HUES48 (cell line): ENCODE results near the gene EHMT2.
"Not testable (repeated sequence)": the region's sequence is repeated elsewhere in the genome, so short reads cannot be mapped to it uniquely, and the experiment has no call there.

Experiments used
- H3K27ac ChIP-seq: one replicate; pipeline ENCODE4 v1.7.0; 2013; ENCODE audit warnings: low read depth, low read length, inconsistent platforms
- H3K27me3 ChIP-seq: 2 replicates; pipeline ENCODE4 v1.6.1; 2013; ENCODE audit warnings: mild to moderate bottlenecking, low read length; ENCODE audit not compliant: control insufficient read depth, insufficient read depth
- H3K36me3 ChIP-seq: 2 replicates; pipeline ENCODE4 v1.6.1; 2013; ENCODE audit warnings: low read length; ENCODE audit not compliant: control insufficient read depth, insufficient read depth
- H3K4me1 ChIP-seq: 2 replicates; pipeline ENCODE4 v1.6.1; 2013; ENCODE audit warnings: mild to moderate bottlenecking, low read length; ENCODE audit not compliant: control insufficient read depth, insufficient read depth
- H3K4me3 ChIP-seq: 2 replicates; pipeline ENCODE4 v1.5.1; 2013; ENCODE audit warnings: mild to moderate bottlenecking, low read depth, low read length
- H3K9ac ChIP-seq: 2 replicates; pipeline ENCODE4 v1.6.1; 2013; ENCODE audit warnings: mild to moderate bottlenecking, low read depth, low read length, moderate library complexity
- H3K9me3 ChIP-seq: 2 replicates; pipeline ENCODE4 v1.6.1; 2013; ENCODE audit warnings: low read length; ENCODE audit not compliant: control insufficient read depth, insufficient read depth

Gene EHMT2

DNA sequence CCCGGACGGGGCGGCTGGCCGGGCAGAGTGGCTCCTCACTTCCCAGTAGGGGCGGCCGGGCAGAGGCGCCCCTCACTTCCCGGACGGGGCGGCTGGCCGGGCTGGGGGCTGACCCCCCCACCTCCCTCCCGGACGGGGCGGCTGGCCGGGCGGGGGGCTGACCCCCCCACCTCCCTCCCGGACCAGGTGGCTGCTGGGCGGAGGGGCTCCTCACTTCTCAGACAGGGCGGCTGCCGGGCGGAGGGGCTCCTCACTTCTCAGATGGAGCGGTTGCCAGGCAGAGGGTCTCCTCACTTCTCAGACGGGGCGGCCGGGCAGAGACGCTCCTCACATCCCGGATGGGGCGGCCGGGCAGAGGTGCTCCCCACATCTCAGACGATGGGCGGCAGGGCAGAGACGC lies 34.6 kb upstream of the EHMT2 start:
- H3K9ac ChIP-seq, H3K36me3 ChIP-seq, H3K9me3 ChIP-seq, H3K27me3 ChIP-seq, H3K4me1 ChIP-seq, H3K4me3 ChIP-seq, H3K27ac ChIP-seq: not testable (repeated sequence)

DNA sequence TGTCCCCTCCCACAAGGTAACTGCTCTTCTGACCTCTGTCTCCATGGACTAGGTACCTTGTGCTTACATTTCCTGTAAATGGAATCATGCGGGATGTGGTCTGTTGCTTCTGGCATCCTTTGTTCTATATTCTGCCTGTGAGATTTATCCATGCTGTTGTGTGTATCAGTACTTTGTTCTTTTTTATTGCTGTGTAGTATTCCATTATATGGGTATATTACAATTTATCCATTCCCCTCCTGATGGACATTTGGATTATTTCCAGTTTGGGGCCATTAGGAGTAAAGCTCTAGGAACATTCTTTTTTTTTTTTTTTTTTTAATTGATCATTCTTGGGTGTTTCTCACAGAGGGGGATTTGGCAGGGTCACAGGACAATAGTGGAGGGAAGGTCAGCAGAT lies 33.5 kb upstream of the EHMT2 start:
- Histone ChIP-seq H3K9ac (no peak overlapping the region), H3K9me3 (no peaks in the 10 kb centered on the region), H3K4me3 (no peak overlapping the region), H3K36me3 (no peaks in the 10 kb centered on the region), H3K27ac (no peak overlapping the region), H3K27me3 (no peaks in the 10 kb centered on the region), H3K4me1 (no peaks in the 10 kb centered on the region)

DNA sequence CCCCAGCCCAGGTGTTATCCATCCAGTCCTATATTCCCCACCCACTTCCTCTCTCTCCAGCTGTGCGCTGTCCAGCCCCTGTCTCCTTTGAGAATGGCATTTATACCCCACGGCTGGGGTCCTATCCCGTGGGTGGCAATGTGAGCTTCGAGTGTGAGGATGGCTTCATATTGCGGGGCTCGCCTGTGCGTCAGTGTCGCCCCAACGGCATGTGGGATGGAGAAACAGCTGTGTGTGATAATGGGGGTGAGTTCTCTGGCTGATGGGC lies 31.1 kb upstream of the EHMT2 start:
- Histone ChIP-seq H3K27me3 (no peaks in the 10 kb centered on the region), H3K4me3 (no peak overlapping the region), H3K9me3 (no peaks in the 10 kb centered on the region), H3K4me1 (no peaks in the 10 kb centered on the region), H3K36me3 (no peaks in the 10 kb centered on the region), H3K9ac (no peak overlapping the region), H3K27ac (no peak overlapping the region)

DNA sequence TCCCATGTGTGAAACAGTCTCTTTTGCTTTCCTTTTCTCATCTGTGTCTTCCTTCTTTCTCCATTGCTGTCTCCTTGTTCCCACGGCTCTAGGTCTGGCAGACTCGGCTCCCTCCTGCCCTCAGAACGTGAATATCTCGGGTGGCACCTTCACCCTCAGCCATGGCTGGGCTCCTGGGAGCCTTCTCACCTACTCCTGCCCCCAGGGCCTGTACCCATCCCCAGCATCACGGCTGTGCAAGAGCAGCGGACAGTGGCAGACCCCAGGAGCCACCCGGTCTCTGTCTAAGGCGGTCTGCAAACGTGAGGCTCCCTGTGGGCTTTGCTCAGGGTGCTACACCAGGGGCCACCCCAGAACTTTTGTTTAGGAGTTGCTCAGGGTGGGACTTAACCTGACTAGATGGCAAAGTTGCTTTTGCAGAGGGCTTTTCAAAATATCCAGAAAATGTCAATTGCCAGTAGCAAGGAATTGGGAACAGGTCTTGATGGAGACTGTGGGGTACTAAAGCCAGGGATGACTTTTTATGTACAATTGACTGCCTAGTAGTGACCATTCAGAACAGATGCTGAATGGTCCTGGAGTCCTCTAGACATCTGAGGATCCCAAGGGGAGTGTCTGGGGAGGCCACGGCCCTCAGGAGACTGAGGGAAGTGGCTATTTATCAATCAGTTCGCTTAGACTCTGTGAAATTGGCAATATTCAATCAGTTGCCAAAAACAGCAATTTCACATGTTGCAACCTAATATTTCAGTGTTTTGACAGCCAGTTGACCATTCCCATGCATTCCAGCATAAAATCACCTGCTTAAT lies 30.6 kb upstream of the EHMT2 start:
- Histone ChIP-seq H3K36me3 (no peaks in the 10 kb centered on the region), H3K9me3 (no peaks in the 10 kb centered on the region), H3K4me3 (no peak overlapping the region), H3K9ac (no peak overlapping the region), H3K27me3 (no peaks in the 10 kb centered on the region), H3K27ac (no peak overlapping the region), H3K4me1 (no peaks in the 10 kb centered on the region)

DNA sequence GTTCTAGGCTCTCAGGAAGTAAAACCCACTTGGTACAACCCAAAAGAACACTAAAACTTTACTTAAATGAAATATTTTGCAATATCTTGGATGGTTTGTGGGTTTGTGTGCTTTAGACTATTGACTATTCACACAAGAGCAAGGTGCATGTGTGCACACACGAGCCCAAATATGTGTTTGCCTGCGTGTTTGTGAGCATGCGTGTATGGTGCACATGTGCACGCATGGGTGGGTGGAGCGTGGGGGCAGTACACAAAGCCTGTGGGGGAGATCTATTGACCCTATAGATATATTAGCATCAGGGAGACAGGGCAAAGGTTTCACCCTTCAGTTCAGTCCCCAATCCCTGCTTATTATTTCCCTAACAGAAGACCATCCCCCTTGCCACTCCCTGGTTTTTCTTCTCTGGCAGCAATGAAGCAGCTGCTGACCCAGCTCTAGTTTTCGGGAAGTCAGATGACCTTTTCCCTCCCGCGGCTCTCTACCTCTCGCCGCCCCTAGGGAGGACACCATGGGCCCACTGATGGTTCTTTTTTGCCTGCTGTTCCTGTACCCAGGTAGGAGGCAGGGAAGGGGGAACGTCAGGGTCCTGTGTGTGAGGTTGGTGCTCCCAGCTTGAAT lies 29.9 kb upstream of the EHMT2 start, which contains the start of gene C2:
C2 (plus strand) TSS at position 476 of the 621 bp plus-strand sequence; CDS start at position 512, 36 bp downstream.
- no peak within 1 kb of the TSS for H3K4me3 ChIP-seq
- H3K4me1 ChIP-seq: no peaks in the 10 kb centered on the region
- no peaks in the 10 kb centered on the region for H3K36me3 ChIP-seq
- no peak within 1 kb of the TSS for H3K27ac ChIP-seq
- H3K27me3 ChIP-seq: no peaks in the 10 kb centered on the region
- H3K9ac ChIP-seq: no peak within 1 kb of the TSS
- no peaks in the 10 kb centered on the region for H3K9me3 ChIP-seq

DNA sequence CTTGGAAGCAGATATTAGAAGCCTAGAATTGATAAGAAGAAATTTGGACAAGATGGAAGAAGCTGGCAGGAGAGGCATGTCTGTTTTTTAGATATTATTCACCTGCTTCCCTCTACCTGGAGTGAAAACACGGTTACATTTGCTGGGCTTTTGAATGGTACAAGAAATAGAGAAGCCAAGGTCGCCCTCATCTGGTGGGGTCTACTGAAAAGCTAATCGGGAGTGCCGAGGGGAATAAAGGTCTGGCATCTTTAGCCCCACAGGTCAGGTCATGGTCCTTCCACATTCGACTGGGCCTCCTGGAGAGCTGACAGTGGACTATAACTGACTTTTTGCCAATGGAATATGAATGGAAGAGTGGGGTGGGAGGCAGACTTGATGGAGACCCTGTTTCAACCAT lies 25.4 kb upstream of the EHMT2 start:
- no peaks in the 10 kb centered on the region for H3K27me3 ChIP-seq
- no peak overlapping the region for H3K9ac ChIP-seq
- no peak overlapping the region for H3K4me3 ChIP-seq
- no peaks in the 10 kb centered on the region for H3K4me1 ChIP-seq
- H3K36me3 ChIP-seq: no peaks in the 10 kb centered on the region
- no peak overlapping the region for H3K27ac ChIP-seq
- H3K9me3 ChIP-seq: no peaks in the 10 kb centered on the region

DNA sequence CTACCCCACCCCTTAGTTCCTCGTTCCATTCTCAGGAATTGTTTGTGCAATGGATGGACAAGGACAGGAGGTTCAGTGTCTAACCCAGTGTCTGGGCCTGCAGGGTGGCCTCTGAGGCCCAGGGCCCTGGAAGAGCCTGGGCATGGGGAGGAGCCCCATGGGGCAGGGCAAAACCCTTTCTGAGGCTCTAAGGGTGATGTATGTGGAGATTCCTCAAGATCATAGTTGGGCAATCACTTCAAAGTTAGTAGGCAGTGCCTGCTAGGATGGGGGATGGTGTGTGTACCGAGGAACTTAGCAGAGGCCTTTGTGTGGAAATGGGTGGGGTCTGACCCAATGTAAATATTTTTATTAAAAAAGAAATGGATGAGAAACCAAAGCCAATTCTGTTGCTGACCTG lies 23.3 kb upstream of the EHMT2 start:
- Histone ChIP-seq H3K27me3 (no peaks in the 10 kb centered on the region), H3K4me1 (no peaks in the 10 kb centered on the region), H3K27ac (no peak overlapping the region), H3K4me3 (no peak overlapping the region), H3K9ac (no peak overlapping the region), H3K36me3 (no peaks in the 10 kb centered on the region), H3K9me3 (no peaks in the 10 kb centered on the region)

DNA sequence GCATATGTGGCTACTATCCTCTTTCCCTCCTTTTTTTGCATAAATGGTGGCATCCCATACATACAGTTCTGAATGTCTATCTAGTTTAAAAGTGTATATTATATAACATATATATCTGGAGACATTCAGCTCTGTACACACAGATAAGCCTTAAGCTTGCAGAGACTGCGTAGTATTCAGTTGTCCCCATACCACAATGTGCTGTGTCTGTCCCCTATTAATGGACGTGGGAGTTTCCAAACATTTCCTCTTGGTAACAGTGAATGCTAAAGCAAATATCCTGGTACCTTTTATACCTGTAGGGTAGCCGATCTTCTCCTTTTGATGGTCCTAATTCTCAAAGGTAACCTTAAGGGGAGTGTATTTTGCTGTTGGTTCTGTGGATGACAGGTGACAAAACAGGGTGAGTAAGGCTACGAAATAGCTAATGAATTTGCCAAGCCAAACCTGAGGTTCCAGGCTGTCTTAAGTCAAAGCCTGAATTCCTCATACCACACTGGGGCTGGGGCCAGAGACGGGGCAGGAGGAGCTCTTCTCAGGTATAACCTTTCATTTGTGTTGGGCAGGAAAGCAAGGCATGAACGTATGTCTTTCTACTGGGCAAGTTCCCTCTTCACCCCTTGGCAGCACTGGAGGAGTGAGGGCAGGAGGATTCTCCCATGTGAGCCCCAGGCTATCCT lies 22.3 kb upstream of the EHMT2 start:
- Histone ChIP-seq H3K36me3 (no peaks in the 10 kb centered on the region), H3K27me3 (no peaks in the 10 kb centered on the region), H3K4me1 (no peaks in the 10 kb centered on the region), H3K9me3 (no peaks in the 10 kb centered on the region), H3K9ac (no peak overlapping the region), H3K4me3 (no peak overlapping the region), H3K27ac (no peak overlapping the region)

DNA sequence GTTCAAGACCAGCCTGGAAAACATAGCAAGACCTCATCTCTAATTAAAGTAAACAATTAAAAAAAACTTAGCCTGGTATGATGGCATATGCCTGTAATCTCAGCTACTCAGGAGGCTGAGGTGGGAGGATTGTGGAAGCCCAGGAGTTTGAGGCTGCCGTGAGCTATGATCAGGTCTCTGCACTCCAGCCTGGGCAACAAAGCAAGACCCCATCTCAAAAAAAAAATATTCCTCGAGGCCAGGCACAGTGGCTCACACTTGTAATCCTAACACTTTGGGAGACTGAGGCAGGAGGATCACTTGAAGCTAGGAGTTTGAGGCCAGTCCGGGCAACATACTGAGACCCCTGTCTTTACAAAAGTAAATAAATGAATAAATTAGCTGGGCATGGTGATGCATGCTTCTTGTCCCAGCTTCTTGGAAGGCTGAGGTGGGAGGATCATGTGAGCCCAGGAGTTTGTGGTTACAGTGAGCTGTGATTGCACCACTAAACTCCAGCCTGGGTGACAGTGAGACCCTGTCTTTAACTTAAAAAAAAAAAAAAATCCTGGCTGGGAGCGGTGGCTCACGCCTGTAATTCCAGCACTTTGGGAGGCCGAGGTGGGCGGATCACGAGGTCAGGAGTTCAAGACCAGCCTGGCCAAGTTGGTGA lies 20.7 kb upstream of the EHMT2 start:
- Histone ChIP-seq H3K27me3 (no peaks in the 10 kb centered on the region), H3K9ac (no peak overlapping the region), H3K27ac (no peak overlapping the region), H3K4me3 (no peak overlapping the region), H3K9me3 (no peaks in the 10 kb centered on the region), H3K36me3 (no peaks in the 10 kb centered on the region), H3K4me1 (no peaks in the 10 kb centered on the region)

DNA sequence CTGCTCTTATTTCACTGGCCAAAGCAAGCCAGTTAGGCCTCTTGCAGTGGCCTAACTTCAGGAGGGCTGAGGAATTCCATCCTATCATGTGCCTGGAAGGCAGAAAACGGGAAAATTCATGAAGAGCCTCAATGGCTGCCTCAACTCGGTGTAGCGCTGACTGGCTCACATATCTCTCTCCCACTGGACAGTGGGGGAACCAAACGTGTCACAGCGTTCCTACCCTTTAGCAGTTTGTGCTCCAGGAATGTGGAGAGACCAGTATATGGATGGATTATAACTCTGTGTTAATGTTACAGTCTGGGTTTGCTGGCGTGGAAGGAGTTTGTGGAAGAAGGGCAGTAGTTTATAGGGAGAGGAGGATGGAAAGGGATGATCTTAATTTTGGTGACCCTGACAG lies 18.3 kb upstream of the EHMT2 start:
- H3K27me3 ChIP-seq: no peaks in the 10 kb centered on the region
- no peaks in the 10 kb centered on the region for H3K9me3 ChIP-seq
- no peak overlapping the region for H3K9ac ChIP-seq
- H3K27ac ChIP-seq: no peak overlapping the region
- no peaks in the 10 kb centered on the region for H3K4me1 ChIP-seq
- H3K36me3 ChIP-seq: no peaks in the 10 kb centered on the region
- no peak overlapping the region for H3K4me3 ChIP-seq

DNA sequence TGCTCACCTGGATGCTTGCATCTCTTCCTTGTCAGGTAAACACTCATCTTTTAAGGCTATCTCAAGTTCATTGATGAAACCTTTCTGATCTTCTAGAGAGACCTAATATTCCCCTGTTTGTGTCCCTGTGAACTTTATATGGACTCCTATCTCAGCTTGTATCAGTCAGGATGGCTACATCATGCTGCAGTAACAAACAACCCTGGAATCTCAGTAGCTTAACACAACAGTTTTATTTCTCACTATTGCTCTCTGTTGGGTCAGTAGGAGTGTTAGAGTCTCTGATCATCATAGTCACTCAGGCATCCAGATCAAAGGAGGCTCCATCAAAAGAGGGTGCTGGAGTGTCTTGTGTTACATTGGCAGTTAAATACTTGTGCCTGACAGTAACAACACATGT lies 17.9 kb upstream of the EHMT2 start:
- no peaks in the 10 kb centered on the region for H3K27me3 ChIP-seq
- H3K36me3 ChIP-seq: no peaks in the 10 kb centered on the region
- no peak overlapping the region for H3K27ac ChIP-seq
- no peak overlapping the region for H3K9ac ChIP-seq
- H3K4me3 ChIP-seq: no peak overlapping the region
- no peaks in the 10 kb centered on the region for H3K4me1 ChIP-seq
- no peaks in the 10 kb centered on the region for H3K9me3 ChIP-seq
